GM12801 (cell line): ENCODE measurements around the gene AASDHPPT.

ENCODE experiments used
- CTCF ChIP-seq: IDR thresholded peaks from one replicate; pipeline ENCODE4 v1.5.1; 2011; ENCODE audit warnings: control low read depth; ENCODE audit not compliant: insufficient read length; ENCODE audit errors: extremely low read depth

AASDHPPT gene

GRCh38 chr11:106121570-106122320, 44.3 kb downstream of the AASDHPPT start:
- no peak for TF ChIP-seq CTCF

- no peak for TF ChIP-seq CTCF
Measured at GRCh38 chr11:106127604-106128003, 50.1 kb downstream of the AASDHPPT start.

DNA sequence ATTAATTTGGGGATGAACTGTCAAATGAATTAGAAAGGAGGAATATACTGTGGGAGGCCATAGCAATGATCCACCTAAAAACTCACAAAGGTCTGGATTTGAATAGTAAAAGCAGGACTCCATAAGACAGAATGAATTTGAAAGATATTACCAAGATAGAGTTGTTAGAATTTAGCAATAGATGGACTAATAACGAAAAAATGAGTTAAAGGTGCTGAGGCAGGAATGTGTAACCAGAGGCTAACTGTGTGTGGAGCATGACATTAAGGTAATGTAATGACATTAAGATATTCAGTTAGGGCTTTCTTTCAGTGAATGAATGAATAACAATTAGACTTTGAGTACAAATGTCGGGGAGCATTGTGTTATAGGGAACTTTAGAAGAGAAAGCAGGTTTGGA, 51.3 kb downstream of the AASDHPPT start:
- TF ChIP-seq CTCF, result no peak

GRCh38 chr11:106131998-106132397, 54.5 kb downstream of the AASDHPPT start:
- no peak for TF ChIP-seq CTCF

- no peak for TF ChIP-seq CTCF
Measured at GRCh38 chr11:106132582-106133354, 55.3 kb downstream of the AASDHPPT start.

GRCh38 chr11:106133529-106133928, 56.1 kb downstream of the AASDHPPT start:
- TF ChIP-seq CTCF, result no peak

- no peak for TF ChIP-seq CTCF
Measured at GRCh38 chr11:106137061-106137460, 59.6 kb downstream of the AASDHPPT start.
